Heart left ventricle (tissue), 13 donors: ENCODE measurements around the gene HES6.

Experiments used
- POLR2A ChIP-seq, 2 donors: fragments of 450-650 bp; IDR thresholded peaks; one replicate each; pipeline ENCODE4 v1.6.1; 2017; ENCODE audit warnings: antibody characterized with exemption in 2 of 2, mild to moderate bottlenecking in 2 of 2, moderate library complexity in 2 of 2
- TF ChIP-seq, protein P1 (sequence below), 12 donors: fragments of 200-600 bp; sonication (generic) in 4 of 12; IDR thresholded peaks; one replicate each; pipeline versions ENCODE4 v1.5.0 to v1.8.0; 2018 to 2022; ENCODE audit warnings: antibody characterized with exemption in 12 of 12, mild to moderate bottlenecking in 5 of 12
- donor health status: ischemic (EF 13 %, LVEDD 7.1; RV severe dilation, severe dysfunction).
- donor health status: DM: no; HTN: yes; CAD: no.
- donor health status: DM: no; HTN: no; CAD: no.
- donor health status: ischemic (EF 25% LVEDD 6.9; RV normal size, moderate dysfunction).
- donor health status: ischemic (EF 25% LVEDD 5.7; RV mildly dilated, moderate dysfunction).
- donor health status: ischemic (EF 35%, LVEDD 5.7; RV mildly dilated, moderate dysfunction).
- donor health status: nonischemic (EF 11% LVEDD 7.7; RV severe dilation, severe dysfunction).
- donor health status: DM: yes; HTN: yes; CAD: no.
- donor health status: PGD.
- donor health status: ischemic (EF 29% LVEDD 5.4; RV normal size, mild dysfunction).
- donor health status: nonischemic (EF 23%, LVEDD 6.1; RV moderate dilation, normal function).

GRCh38 chr2:238261718-238262375 is 22.0 kb upstream of the HES6 start:
- TF ChIP-seq, protein P1, sequence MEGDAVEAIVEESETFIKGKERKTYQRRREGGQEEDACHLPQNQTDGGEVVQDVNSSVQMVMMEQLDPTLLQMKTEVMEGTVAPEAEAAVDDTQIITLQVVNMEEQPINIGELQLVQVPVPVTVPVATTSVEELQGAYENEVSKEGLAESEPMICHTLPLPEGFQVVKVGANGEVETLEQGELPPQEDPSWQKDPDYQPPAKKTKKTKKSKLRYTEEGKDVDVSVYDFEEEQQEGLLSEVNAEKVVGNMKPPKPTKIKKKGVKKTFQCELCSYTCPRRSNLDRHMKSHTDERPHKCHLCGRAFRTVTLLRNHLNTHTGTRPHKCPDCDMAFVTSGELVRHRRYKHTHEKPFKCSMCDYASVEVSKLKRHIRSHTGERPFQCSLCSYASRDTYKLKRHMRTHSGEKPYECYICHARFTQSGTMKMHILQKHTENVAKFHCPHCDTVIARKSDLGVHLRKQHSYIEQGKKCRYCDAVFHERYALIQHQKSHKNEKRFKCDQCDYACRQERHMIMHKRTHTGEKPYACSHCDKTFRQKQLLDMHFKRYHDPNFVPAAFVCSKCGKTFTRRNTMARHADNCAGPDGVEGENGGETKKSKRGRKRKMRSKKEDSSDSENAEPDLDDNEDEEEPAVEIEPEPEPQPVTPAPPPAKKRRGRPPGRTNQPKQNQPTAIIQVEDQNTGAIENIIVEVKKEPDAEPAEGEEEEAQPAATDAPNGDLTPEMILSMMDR (IDR thresholded peaks at IDR 0.05), result no peak
- TF ChIP-seq POLR2A (IDR thresholded peaks at IDR 0.05), result no peak
